Forelimb muscle (tissue), 1 donor: ENCODE data around the gene GOLGA6L7. TPM values are rescaled to one million over a fixed set of nuclear protein-coding genes. Genes with fewer than 3 reads are reported as not detected.

Source experiments
- polyA plus RNA-seq: library from polyadenylated mRNA; unstranded; fragments of 120-200 nt; gene quantifications from one replicate; pipeline ENCODE4 v1.2.1, GENCODE V29; 2013; ENCODE audit not compliant: insufficient read length

The GOLGA6L7 gene
- polyA plus RNA-seq, 1 donor, result 0.15 TPM

Other genes starting within 250 kb of the GOLGA6L7 start
- gene GOLGA8M, start 136.2 kb downstream of the GOLGA6L7 start, polyA plus RNA-seq, result 1.8 TPM
- gene APBA2, start 37.3 kb upstream of the GOLGA6L7 start, polyA plus RNA-seq, result 3.9 TPM